SU-DHL-6 (cell line): ENCODE measurements around the gene USB1.

ENCODE experiments used
- H2AFZ ChIP-seq: fragments of 200-600 bp; sonication (generic); 2 replicates; pipeline ENCODE4 v1.6.1; 2014; ENCODE audit warnings: low read depth, mild to moderate bottlenecking, moderate library complexity, mixed read lengths, antibody characterized with exemption, low read length; ENCODE audit not compliant: severe bottlenecking
- H3F3A ChIP-seq: fragments of 200-600 bp; shearing (Covaris generic); 2 replicates; pipeline ENCODE4 v1.6.0; 2016; ENCODE audit warnings: antibody characterized with exemption, mild to moderate bottlenecking; ENCODE audit not compliant: insufficient read depth
- H3K27ac ChIP-seq: fragments of 200-600 bp; sonication (generic); 2 replicates; pipeline ENCODE4 v1.5.1; 2016; ENCODE audit warnings: low read depth, mild to moderate bottlenecking, low read length, moderate library complexity, mixed read lengths
- H3K27me3 ChIP-seq: fragments of 200-600 bp; sonication (generic), shearing (Covaris generic); 2 replicates; pipeline ENCODE4 v1.6.0; 2014; ENCODE audit warnings: mild to moderate bottlenecking, low read length
- H3K36me3 ChIP-seq: fragments of 200-600 bp; sonication (generic); 2 replicates; pipeline ENCODE4 v1.6.1; 2014; ENCODE audit warnings: mild to moderate bottlenecking, low read length, mixed read lengths
- H3K4me2 ChIP-seq: fragments of 300-600, 200-600 bp; shearing (Covaris generic), sonication (generic); 2 replicates; pipeline ENCODE4 v1.6.0; 2014; ENCODE audit warnings: low read length, low read depth, mild to moderate bottlenecking; ENCODE audit not compliant: poor library complexity, severe bottlenecking
- H3K4me3 ChIP-seq: fragments of 200-600 bp; sonication (generic); 2 replicates; pipeline ENCODE4 v1.5.1; 2014; ENCODE audit warnings: antibody characterized with exemption, low read length, mild to moderate bottlenecking, mixed read lengths; ENCODE audit not compliant: insufficient read depth, poor library complexity, severe bottlenecking
- H3K79me2 ChIP-seq: fragments of 200-600 bp; sonication (generic); 2 replicates; pipeline ENCODE4 v1.6.1; 2014; ENCODE audit warnings: mild to moderate bottlenecking, low read length, moderate library complexity; ENCODE audit not compliant: insufficient read depth
- H3K9ac ChIP-seq: fragments of 200-600 bp; sonication (generic); 2 replicates; pipeline ENCODE4 v1.7.0; 2014; ENCODE audit warnings: mild to moderate bottlenecking, low read length
- H3K9me2 ChIP-seq: fragments of 200-600 bp; sonication (generic); replicated peaks from 2 replicates; pipeline ENCODE4 v1.6.1; 2014; ENCODE audit warnings: low read length; ENCODE audit not compliant: insufficient read depth
- H3K9me3 ChIP-seq: fragments of 200-600 bp; sonication (generic); 2 replicates; pipeline ENCODE4 v1.6.1; 2014; ENCODE audit warnings: low read length, mixed read lengths; ENCODE audit not compliant: insufficient read depth
- H4K20me1 ChIP-seq: fragments of 200-600 bp; sonication (generic); 2 replicates; pipeline ENCODE4 v1.6.1; 2014; ENCODE audit warnings: low read depth, mild to moderate bottlenecking, antibody characterized with exemption, low read length, moderate library complexity, mixed read lengths
- CTCF ChIP-seq: fragments of 200-600 bp; sonication (generic); IDR thresholded peaks from one replicate; pipeline ENCODE4 v1.5.1; 2017; ENCODE audit warnings: antibody characterized with exemption, mild to moderate bottlenecking, low read length, moderate library complexity; ENCODE audit not compliant: insufficient read depth, poor library complexity, severe bottlenecking
- EZH2phosphoT487 ChIP-seq: fragments of 200-600 bp; sonication (generic), shearing (Covaris generic); conservative IDR thresholded peaks from 2 replicates; pipeline ENCODE4 v1.6.1; 2018; ENCODE audit warnings: mild to moderate bottlenecking, antibody characterized with exemption, low read length, moderate library complexity, mixed read lengths

Gene USB1

GRCh38 chr16:57995721-57996405 lies 5.3 kb upstream of the USB1 start:
- Histone ChIP-seq H3K27ac (no peak overlapping the region), H3K27me3 (no peaks in the 10 kb centered on the region), H3F3A (peaks cover 4% of the 10 kb centered on the region), H4K20me1 (no peaks in the 10 kb centered on the region), H3K9ac (no peak overlapping the region), H3K36me3 (no peaks in the 10 kb centered on the region), H3K9me2 (no peaks in the 10 kb centered on the region), H3K9me3 (no peaks in the 10 kb centered on the region), H3K4me2 (no peak overlapping the region), H3K79me2 (no peaks in the 10 kb centered on the region), H2AFZ (no peak overlapping the region), H3K4me3 (no peak overlapping the region)
- no peak for TF ChIP-seq EZH2phosphoT487
- TF ChIP-seq CTCF, result no peak

- H3K27me3 ChIP-seq, result no peaks in the 10 kb centered on the region
- H3K4me3 ChIP-seq, result no peak overlapping the region
- TF ChIP-seq CTCF (no peak), EZH2phosphoT487 (no peak)
- no peak overlapping the region for H3K9ac ChIP-seq
- no peaks in the 10 kb centered on the region for H3K9me3 ChIP-seq
- H3K36me3 ChIP-seq, result no peaks in the 10 kb centered on the region
- H4K20me1 ChIP-seq, result no peaks in the 10 kb centered on the region
- H3K4me2 ChIP-seq, result no peak overlapping the region
- no peaks in the 10 kb centered on the region for H3K79me2 ChIP-seq
- H3K9me2 ChIP-seq, result no peaks in the 10 kb centered on the region
- no peak overlapping the region for H2AFZ ChIP-seq
- peaks cover 4% of the 10 kb centered on the region for H3F3A ChIP-seq
- no peak overlapping the region for H3K27ac ChIP-seq
Measured at GRCh38 chr16:57996406-57997175, 4.6 kb upstream of the USB1 start.

- Histone ChIP-seq H3K9me2 (no peaks in the 10 kb centered on the region), H3K27me3 (no peaks in the 10 kb centered on the region), H3K9me3 (no peaks in the 10 kb centered on the region), H3K4me2 (no peak overlapping the region), H3K27ac (no peak overlapping the region), H2AFZ (no peak overlapping the region), H3K4me3 (no peak overlapping the region), H3F3A (peaks cover 5% of the 10 kb centered on the region), H3K36me3 (no peaks in the 10 kb centered on the region), H3K9ac (no peak overlapping the region), H4K20me1 (no peaks in the 10 kb centered on the region), H3K79me2 (no peaks in the 10 kb centered on the region)
- TF ChIP-seq EZH2phosphoT487, result no peak
- TF ChIP-seq CTCF, result no peak
Measured at GRCh38 chr16:57997176-57997527, 4.1 kb upstream of the USB1 start.
